Measurements from ENCODE around the gene STAT3. TPM values are rescaled to one million over a fixed set of nuclear protein-coding genes. Genes with fewer than 3 reads are reported as not detected.
"Not testable (repeated sequence)": the region's sequence is repeated elsewhere in the genome, so short reads cannot be mapped to it uniquely, and the experiment has no call there.

Gene STAT3
- total and polyA plus RNA-seq, 5 donors: 46.9 to 192 (median 102) TPM

- Histone ChIP-seq H3K4me3 (ENCODE audit: low read length) (peak overlapping the region; percentile 81), H3K27ac (ENCODE audit: low read length) (peak overlapping the region; percentile 96), H3K27me3 (ENCODE audit: control insufficient read depth, insufficient read depth) (no peaks in the 10 kb centered on the region), H3K9me3 (ENCODE audit: control insufficient read depth, low read length) (no peaks in the 10 kb centered on the region), H3K4me1 (ENCODE audit: control insufficient read depth, insufficient read depth, low read length) (peaks cover 3% of the 10 kb centered on the region)
- 0% methylated on average over 8 of the region's 8 CpGs for WGBS
- DNase-seq (no peak), ATAC-seq (no peak)
- intact Hi-C loops (cut with DNase I): loop anchor here in 1 of 4 donors (5.0 kb wide), 1 partner anchor 40 kb away; no protein-coding TSS in a partner anchor
Observed at GRCh38 chr17:42386777-42387657, 1.2 kb downstream of the STAT3 start.

- no peak for ATAC-seq
- DNase-seq: no peak
- 64% methylated on average over 3 of the region's 3 CpGs for WGBS
- no peaks in the 10 kb centered on the region for H3K27me3 ChIP-seq (ENCODE audit: control insufficient read depth, insufficient read depth)
- no peak overlapping the region for H3K4me3 ChIP-seq (ENCODE audit: low read length)
- peaks cover 10% of the 10 kb centered on the region for H3K4me1 ChIP-seq (ENCODE audit: control insufficient read depth, insufficient read depth, low read length)
- intact Hi-C loops (cut with DNase I): no loop called here
- no peak overlapping the region for H3K27ac ChIP-seq (ENCODE audit: low read length)
- H3K9me3 ChIP-seq (ENCODE audit: control insufficient read depth, low read length): no peaks in the 10 kb centered on the region
Observed at GRCh38 chr17:42381898-42382297, 6.3 kb downstream of the STAT3 start.

GRCh38 chr17:42380935-42381334 lies 7.3 kb downstream of the STAT3 start:
- Histone ChIP-seq H3K4me3 (ENCODE audit: low read length) (no peak overlapping the region), H3K27me3 (ENCODE audit: control insufficient read depth, insufficient read depth) (no peaks in the 10 kb centered on the region), H3K9me3 (ENCODE audit: control insufficient read depth, low read length) (no peaks in the 10 kb centered on the region), H3K27ac (ENCODE audit: low read length) (no peak overlapping the region), H3K4me1 (ENCODE audit: control insufficient read depth, insufficient read depth, low read length) (peaks cover 8% of the 10 kb centered on the region)
- no peak for DNase-seq
- intact Hi-C loops (cut with DNase I): no loop called here
- no peak for ATAC-seq
- WGBS: 82% methylated on average over 3 of the region's 3 CpGs

GRCh38 chr17:42378959-42379594 lies 9.2 kb downstream of the STAT3 start:
- Histone ChIP-seq H3K4me1 (ENCODE audit: control insufficient read depth, insufficient read depth, low read length) (peaks cover 8% of the 10 kb centered on the region), H3K27ac (ENCODE audit: low read length) (peak overlapping the region; percentile 60), H3K27me3 (ENCODE audit: control insufficient read depth, insufficient read depth) (no peaks in the 10 kb centered on the region), H3K4me3 (ENCODE audit: low read length) (peak overlapping the region; percentile 26), H3K9me3 (ENCODE audit: control insufficient read depth, low read length) (no peaks in the 10 kb centered on the region)
- ATAC-seq: peak; percentile 57 to 67
- intact Hi-C loops (cut with DNase I): no loop called here
- 13% methylated on average over 6 of the region's 6 CpGs for WGBS
- DNase-seq: no peak

- intact Hi-C loops (cut with DNase I): no loop called here
- WGBS: 64% methylated on average over 10 of the region's 10 CpGs
- no peaks in the 10 kb centered on the region for H3K9me3 ChIP-seq (ENCODE audit: control insufficient read depth, low read length)
- H3K27ac ChIP-seq (ENCODE audit: low read length): peak overlapping the region; percentile 60
- peak overlapping the region; percentile 26 for H3K4me3 ChIP-seq (ENCODE audit: low read length)
- ATAC-seq (no peak), DNase-seq (no peak)
- H3K4me1 ChIP-seq (ENCODE audit: control insufficient read depth, insufficient read depth, low read length): peaks cover 8% of the 10 kb centered on the region
- no peaks in the 10 kb centered on the region for H3K27me3 ChIP-seq (ENCODE audit: control insufficient read depth, insufficient read depth)
Observed at GRCh38 chr17:42378359-42378958, 9.8 kb downstream of the STAT3 start.

GRCh38 chr17:42373896-42374295 lies 14.3 kb downstream of the STAT3 start:
- H3K9me3 ChIP-seq (ENCODE audit: control insufficient read depth, low read length): no peaks in the 10 kb centered on the region
- no peak for DNase-seq
- H3K27ac ChIP-seq (ENCODE audit: low read length): no peak overlapping the region
- H3K4me1 ChIP-seq (ENCODE audit: control insufficient read depth, insufficient read depth, low read length): peaks cover 3% of the 10 kb centered on the region
- no peaks in the 10 kb centered on the region for H3K27me3 ChIP-seq (ENCODE audit: control insufficient read depth, insufficient read depth)
- H3K4me3 ChIP-seq (ENCODE audit: low read length): no peak overlapping the region
- intact Hi-C loops (cut with DNase I): no loop called here
- WGBS: 94% methylated on average over 1 of the region's 1 CpG
- no peak for ATAC-seq

GRCh38 chr17:42372142-42372541 lies 16.1 kb downstream of the STAT3 start:
- Histone ChIP-seq H3K27ac (ENCODE audit: low read length) (no peak overlapping the region), H3K4me1 (ENCODE audit: control insufficient read depth, insufficient read depth, low read length) (peaks cover 6% of the 10 kb centered on the region), H3K4me3 (ENCODE audit: low read length) (no peak overlapping the region), H3K27me3 (ENCODE audit: control insufficient read depth, insufficient read depth) (no peaks in the 10 kb centered on the region), H3K9me3 (ENCODE audit: control insufficient read depth, low read length) (no peaks in the 10 kb centered on the region)
- intact Hi-C loops (cut with DNase I): no loop called here
- ATAC-seq (no peak), DNase-seq (no peak)

GRCh38 chr17:42368797-42369561 lies 19.3 kb downstream of the STAT3 start:
- H3K4me3 ChIP-seq (ENCODE audit: low read length); H3K27me3 ChIP-seq (ENCODE audit: control insufficient read depth, insufficient read depth); H3K9me3 ChIP-seq (ENCODE audit: control insufficient read depth, low read length); DNase-seq; ATAC-seq; H3K27ac ChIP-seq (ENCODE audit: low read length); intact Hi-C loops (cut with DNase I): not testable (repeated sequence)
- peaks cover 18% of the 10 kb centered on the region for H3K4me1 ChIP-seq (ENCODE audit: control insufficient read depth, insufficient read depth, low read length)
- WGBS: 54% methylated on average over 12 of the region's 12 CpGs

GRCh38 chr17:42368310-42368709 lies 19.9 kb downstream of the STAT3 start:
- H3K4me1 ChIP-seq (ENCODE audit: control insufficient read depth, insufficient read depth, low read length): peaks cover 24% of the 10 kb centered on the region
- WGBS: 73% methylated on average over 5 of the region's 5 CpGs
- ATAC-seq; H3K9me3 ChIP-seq (ENCODE audit: control insufficient read depth, low read length); intact Hi-C loops (cut with DNase I); H3K4me3 ChIP-seq (ENCODE audit: low read length); H3K27ac ChIP-seq (ENCODE audit: low read length); DNase-seq; H3K27me3 ChIP-seq (ENCODE audit: control insufficient read depth, insufficient read depth): not testable (repeated sequence)

GRCh38 chr17:42366176-42367023 lies 21.8 kb downstream of the STAT3 start:
- H3K27me3 ChIP-seq (ENCODE audit: control insufficient read depth, insufficient read depth); ATAC-seq; intact Hi-C loops (cut with DNase I); H3K4me3 ChIP-seq (ENCODE audit: low read length); H3K27ac ChIP-seq (ENCODE audit: low read length); H3K9me3 ChIP-seq (ENCODE audit: control insufficient read depth, low read length); DNase-seq: not testable (repeated sequence)
- H3K4me1 ChIP-seq (ENCODE audit: control insufficient read depth, insufficient read depth, low read length): peaks cover 37% of the 10 kb centered on the region
- WGBS: 77% methylated on average over 13 of the region's 13 CpGs
